HCT116 (cell line): Measurements from ENCODE around the gene TARBP2. TPM values are rescaled to one million over a fixed set of nuclear protein-coding genes. Genes with fewer than 3 reads are reported as not detected.

Source experiments
- ATAC-seq: fragments of 200-7000 bp; cut with Tn5 transposase; 2 replicates; pipeline ENCODE4 v1.9.1; 2020; ENCODE audit warnings: mild to moderate bottlenecking, moderate library complexity
- BruUV-seq: library from RNA; stranded (reverse); fragments of 400-500 nt; replicated peaks from 2 replicates; lab custom pipeline; 2021; lab: Mats Ljungman, UMichigan
- CTCF ChIA-PET: fragments of 300-600 bp; sonication (Branson Sonifier 250); formaldehyde crosslinking; loops from one replicate; lab custom pipeline; 2021; ENCODE audit warnings: antibody characterized with exemption; lab: Charles Lee
- POLR2A ChIA-PET: fragments of 300-600, 350-600 bp; sonication (Branson Sonifier 250); formaldehyde crosslinking; loops from one replicate; lab custom pipeline; 2021; ENCODE audit warnings: antibody characterized with exemption; lab: Charles Lee
- RAD21 ChIA-PET, 2 experiments: fragments of 300-600 bp; sonication (Branson Sonifier 250); formaldehyde crosslinking; loops; one replicate each; lab custom pipeline; 2023; ENCODE audit warnings: low total read pairs in 2 of 2; ENCODE audit not compliant: uncharacterized antibody in 2 of 2, unreplicated experiment in 2 of 2, low non-redundant PET in 1 of 2; lab: Charles Lee
- DNase-seq: peaks from one replicate; pipeline ENCODE4 v3.0.0-alpha.2; 2010; ENCODE audit warnings: low read depth, low spot score
- H2AFZ ChIP-seq: fragments of 200-600 bp; shearing (Covaris generic), sonication (generic); 2 replicates; pipeline ENCODE4 v1.6.1; 2017; ENCODE audit warnings: low read depth, mixed run types, mixed read lengths, antibody characterized with exemption, low read length; ENCODE audit not compliant: poor library complexity, severe bottlenecking
- H3K27ac ChIP-seq: 2 replicates; pipeline ENCODE4 v1.5.1; 2012; ENCODE audit warnings: low read depth, low read length
- H3K27me3 ChIP-seq: fragments of 200-600 bp; sonication (generic); 2 replicates; pipeline ENCODE4 v1.6.1; 2016; ENCODE audit warnings: mixed run types, low read length, mixed read lengths; ENCODE audit not compliant: insufficient read depth
- H3K36me3 ChIP-seq, 2 experiments: fragments of 200-500 bp in 1 of 2; fragments of 200-600 bp in 1 of 2; sonication (Bioruptor generic) in 1 of 2; sonication (generic) in 1 of 2; 2 replicates each; pipeline versions ENCODE4 v1.5.1 to v1.6.1; 2014 to 2016; ENCODE audit warnings: low read length in 2 of 2, inconsistent platforms in 1 of 2, mixed read lengths in 1 of 2, mixed run types in 1 of 2; ENCODE audit not compliant: insufficient read depth in 2 of 2, control insufficient read depth in 1 of 2
- H3K4me1 ChIP-seq, 2 experiments: fragments of 200-600 bp in 1 of 2; sonication (generic) in 1 of 2; 2 replicates each; pipeline versions ENCODE4 v1.5.1 to v1.6.1; 2012 to 2017; ENCODE audit warnings: low read length in 2 of 2, inconsistent platforms in 1 of 2, mild to moderate bottlenecking in 1 of 2, mixed read lengths in 1 of 2, mixed run types in 1 of 2, moderate library complexity in 1 of 2; ENCODE audit not compliant: insufficient read depth in 2 of 2, control insufficient read depth in 1 of 2
- H3K4me2 ChIP-seq: fragments of 200-600 bp; sonication (generic); 2 replicates; pipeline ENCODE4 v1.6.1; 2017; ENCODE audit warnings: mixed run types, low read length, mixed read lengths
- H3K4me3 ChIP-seq, 2 experiments: fragments of 200-600 bp in 1 of 2; sonication (generic) in 1 of 2; replicated peaks in 1 of 2; 2 replicates each; pipeline ENCODE4 v1.5.1; 2011 to 2016; ENCODE audit warnings: low read length in 2 of 2, control low read depth in 1 of 2, low read depth in 1 of 2, mild to moderate bottlenecking in 1 of 2, mixed read lengths in 1 of 2, mixed run types in 1 of 2
- H3K79me2 ChIP-seq: fragments of 200-600 bp; sonication (generic); 2 replicates; pipeline ENCODE4 v1.6.1; 2017; ENCODE audit warnings: mild to moderate bottlenecking, mixed run types, low read length, moderate library complexity, mixed read lengths; ENCODE audit not compliant: insufficient read depth
- H3K9ac ChIP-seq: fragments of 200-600 bp; sonication (generic); 2 replicates; pipeline ENCODE4 v1.6.1; 2016; ENCODE audit warnings: low read length, mixed read lengths
- H3K9me2 ChIP-seq: fragments of 200-600 bp; sonication (generic), shearing (Covaris generic); 2 replicates; pipeline ENCODE4 v1.6.1; 2017; ENCODE audit warnings: mixed run types, mild to moderate bottlenecking, moderate library complexity; ENCODE audit not compliant: insufficient read depth
- H3K9me3 ChIP-seq, 2 experiments: fragments of 200-500 bp in 1 of 2; fragments of 200-600 bp in 1 of 2; sonication (Bioruptor generic) in 1 of 2; sonication (generic) in 1 of 2; 2 replicates each; pipeline ENCODE4 v1.6.1; 2014 to 2017; ENCODE audit warnings: low read length in 2 of 2, mixed read lengths in 2 of 2, inconsistent platforms in 1 of 2, low read depth in 1 of 2, mild to moderate bottlenecking in 1 of 2, mixed run types in 1 of 2, moderate library complexity in 1 of 2; ENCODE audit not compliant: control insufficient read depth in 1 of 2, insufficient read depth in 1 of 2
- H4K20me1 ChIP-seq: fragments of 200-600 bp; sonication (generic), shearing (Covaris generic); 2 replicates; pipeline ENCODE4 v1.6.1; 2017; ENCODE audit warnings: mixed run types, mild to moderate bottlenecking, moderate library complexity; ENCODE audit not compliant: insufficient read depth
- ATF3 ChIP-seq: IDR thresholded peaks from 2 replicates; pipeline ENCODE4 v1.6.1; 2012
- CEBPB ChIP-seq: IDR thresholded peaks from 2 replicates; pipeline ENCODE4 v1.6.1; 2012; ENCODE audit warnings: low read depth
- CTCF ChIP-seq, 3 experiments: fragments of 200-600 bp in 1 of 3; sonication (generic) in 1 of 3; IDR thresholded peaks in 2 of 3; conservative IDR thresholded peaks in 1 of 3; 2 replicates each; pipeline ENCODE4 v1.5.1; 2012 to 2017; ENCODE audit warnings: low read depth in 2 of 3, low read length in 2 of 3, antibody characterized with exemption in 1 of 3, borderline replicate concordance in 1 of 3, control low read depth in 1 of 3, mild to moderate bottlenecking in 1 of 3, mixed read lengths in 1 of 3, mixed run types in 1 of 3, moderate library complexity in 1 of 3; ENCODE audit not compliant: insufficient read depth in 1 of 3
- EZH2 ChIP-seq: fragments of 200-600 bp; sonication (generic); IDR thresholded peaks from 2 replicates; pipeline ENCODE4 v1.6.1; 2017; ENCODE audit warnings: antibody characterized with exemption, mixed run types
- EZH2phosphoT487 ChIP-seq: fragments of 200-600 bp; IDR thresholded peaks from 2 replicates; pipeline ENCODE4 v1.6.1; 2018; ENCODE audit warnings: antibody characterized with exemption, borderline replicate concordance
- JUND ChIP-seq: IDR thresholded peaks from 2 replicates; pipeline ENCODE4 v1.6.1; 2012
- MAX ChIP-seq: IDR thresholded peaks from 2 replicates; pipeline ENCODE4 v1.6.1; 2012
- POLR2A ChIP-seq: IDR thresholded peaks from 2 replicates; pipeline ENCODE4 v1.7.0; 2011; ENCODE audit warnings: borderline replicate concordance; ENCODE audit not compliant: insufficient read depth, insufficient read length; ENCODE audit errors: extremely low read depth
- POLR2AphosphoS5 ChIP-seq: IDR thresholded peaks from 2 replicates; pipeline ENCODE4 v1.6.1; 2011; ENCODE audit warnings: mild to moderate bottlenecking, low read depth, low read length, moderate library complexity
- RAD21 ChIP-seq: IDR thresholded peaks from 2 replicates; pipeline ENCODE4 v1.6.1; 2012; ENCODE audit warnings: low read depth, mild to moderate bottlenecking
- SP1 ChIP-seq: IDR thresholded peaks from 2 replicates; pipeline ENCODE4 v1.6.1; 2012; ENCODE audit warnings: low read depth
- TCF7L2 ChIP-seq: IDR thresholded peaks from 2 replicates; pipeline ENCODE4 v1.7.0; 2011; ENCODE audit warnings: borderline replicate concordance, inconsistent platforms; ENCODE audit not compliant: insufficient read depth, insufficient read length; ENCODE audit errors: extremely low read depth
- ZBTB33 ChIP-seq: IDR thresholded peaks from 2 replicates; pipeline ENCODE4 v1.6.1; 2011; ENCODE audit warnings: mild to moderate bottlenecking, low read length, moderate library complexity; ENCODE audit not compliant: insufficient replicate concordance; ENCODE audit errors: extremely low read depth
- ZFX ChIP-seq: fragments of 450-650 bp; IDR thresholded peaks from 2 replicates; pipeline ENCODE4 v1.6.1; 2017
- ZNF274 ChIP-seq: fragments of 200-500 bp; sonication (Bioruptor generic); IDR thresholded peaks from 2 replicates; pipeline ENCODE4 v1.6.1; 2014; ENCODE audit warnings: mild to moderate bottlenecking, low read depth, low read length, inconsistent platforms
- intact Hi-C: fragments of 100-400 bp; cut with micrococcal nuclease; formaldehyde crosslinking; loops from 2 replicates; pipeline ENCODE4 v1.10.0; 2022
- total RNA-seq: library from RNA; stranded (reverse); gene quantifications from one replicate; pipeline ENCODE4 v1.2.1, GENCODE V29; 2021; ENCODE audit not compliant: unreplicated experiment

The TARBP2 gene
- total RNA-seq, 1 experiment from 2014 or later = 40.1 TPM

- Histone ChIP-seq H3K27me3 (no peaks in the 10 kb centered on the region), H3K4me1 (peaks cover 5 to 18% of the 10 kb centered on the region in 2 experiments), H3K79me2 (peaks cover 16% of the 10 kb centered on the region), H3K36me3 (peaks cover 5 to 9% of the 10 kb centered on the region in 2 experiments; a peak in 3 of 4 replicates), H3K27ac (no peak overlapping the region), H2AFZ (no peak overlapping the region), H3K4me2 (no peak overlapping the region), H3K9me2 (no peaks in the 10 kb centered on the region), H3K4me3 (no peak overlapping the region), H3K9ac (no peak overlapping the region), H3K9me3 (no peaks in the 10 kb centered on the region), H4K20me1 (no peaks in the 10 kb centered on the region)
- TF ChIP-seq TCF7L2 = no peak
- no peak for TF ChIP-seq MAX
- no peak for TF ChIP-seq CEBPB
- no peak for TF ChIP-seq JUND
- no peak for TF ChIP-seq ZNF274
- no peak for TF ChIP-seq ZBTB33
- BruUV-seq = no TSS peak
- intact Hi-C loops = no loop called here
- DNase-seq = no peak
- ChIA-PET CTCF (no interaction called here), POLR2A (no interaction called here), RAD21 (no interaction called here)
- ATAC-seq = no peak
These were observed 5.3 kb downstream of the TARBP2 start for GRCh38 chr12:53506450-53506785.

- intact Hi-C loops = no loop called here
- peaks cover 5 to 9% of the 10 kb centered on the region in 2 experiments; a peak in 3 of 4 replicates for H3K36me3 ChIP-seq
- CTCF ChIA-PET = interaction anchor here (2.8 kb wide), 1 partner anchor 180 kb away, joined by 14 read pairs; no protein-coding TSS in a partner anchor
- TF ChIP-seq CEBPB (no peak), CTCF (IDR thresholded peaks at IDR 0.05 in 2 of 3, conservative IDR thresholded peaks at IDR 0.05 in 1 of 3; ENCODE audit: borderline replicate concordance in 1 of 3, insufficient read depth in 1 of 3, low read depth in 2 of 3, low read length in 2 of 3) (no peak), ZFX (no peak), ATF3 (no peak), EZH2phosphoT487 (no peak), SP1 (no peak), POLR2A (no peak), EZH2 (no peak), RAD21 (no peak), POLR2AphosphoS5 (no peak)
These were observed 6.0 kb downstream of the TARBP2 start, which contains the start of gene NPFF for GRCh38 chr12:53506881-53507602. NPFF (minus strand) TSS chr12:53507484; CDS start chr12:53507474, 10 bp downstream.

More at GRCh38 chr12:53506881-53507602, 6.0 kb downstream of the TARBP2 start, which contains the start of gene NPFF:
- H3K9me2 ChIP-seq = no peaks in the 10 kb centered on the region
- ATAC-seq (no peak), DNase-seq (no peak)
- H2AFZ ChIP-seq = no peak within 1 kb of the TSS
- H3K79me2 ChIP-seq = peaks cover 10% of the 10 kb centered on the region
- H3K4me1 ChIP-seq = peaks cover 3 to 12% of the 10 kb centered on the region in 2 experiments
- H3K27ac ChIP-seq = no peak within 1 kb of the TSS
- H4K20me1 ChIP-seq = no peaks in the 10 kb centered on the region
- H3K4me3 ChIP-seq = no peak within 1 kb of the TSS
- H3K9ac ChIP-seq = no peak within 1 kb of the TSS
- no peaks in the 10 kb centered on the region for H3K27me3 ChIP-seq
- no peak within 1 kb of the TSS for H3K4me2 ChIP-seq
- ChIA-PET RAD21 (no interaction called here), POLR2A (no interaction called here)
- no TSS peak for BruUV-seq
- no peaks in the 10 kb centered on the region for H3K9me3 ChIP-seq
